Forelimb muscle (tissue), 1 donor: Measurements from ENCODE around the gene VEGFA. TPM values are rescaled to one million over a fixed set of nuclear protein-coding genes. Genes with fewer than 3 reads are reported as not detected.

Source experiments
- polyA plus RNA-seq: library from polyadenylated mRNA; unstranded; fragments of 120-200 nt; gene quantifications from one replicate; pipeline ENCODE4 v1.2.1, GENCODE V29; 2013; ENCODE audit not compliant: insufficient read length

The VEGFA gene
- polyA plus RNA-seq, 1 donor, result 82.4 TPM

Other genes with a start within 250 kb of the VEGFA start
- gene XPO5, start 194.2 kb upstream of the VEGFA start, polyA plus RNA-seq, result 25.7 TPM
- gene POLH, start 194.0 kb upstream of the VEGFA start, polyA plus RNA-seq, result 10.1 TPM
- 37.1 TPM for gene GTPBP2, start 140.9 kb upstream of the VEGFA start, polyA plus RNA-seq
- 16.4 TPM for gene MAD2L1BP, start 134.4 kb upstream of the VEGFA start, polyA plus RNA-seq
- 0.51 TPM for gene RSPH9, start 125.2 kb upstream of the VEGFA start, polyA plus RNA-seq
- gene MRPS18A, start 82.4 kb upstream of the VEGFA start, polyA plus RNA-seq, result 30.4 TPM